Esophagus (tissue), 2 donors: ENCODE results near the gene SLC6A16. TPM values are rescaled to one million over a fixed set of nuclear protein-coding genes. Genes with fewer than 3 reads are reported as not detected.

Source experiments
- H3K27ac ChIP-seq, 2 donors: one replicate each; pipeline ENCODE4 v1.5.1; 2013; ENCODE audit warnings: low read depth in 2 of 2, mild to moderate bottlenecking in 2 of 2, inconsistent platforms in 1 of 2, low read length in 1 of 2, moderate library complexity in 1 of 2
- H3K27me3 ChIP-seq, 2 donors: one replicate each; pipeline ENCODE4 v1.6.1; 2013; ENCODE audit warnings: low read length in 2 of 2, control low read depth in 1 of 2, mild to moderate bottlenecking in 1 of 2; ENCODE audit not compliant: insufficient read depth in 2 of 2, control insufficient read depth in 1 of 2
- H3K36me3 ChIP-seq, 2 donors: one replicate each; pipeline ENCODE4 v1.6.1; 2013; ENCODE audit warnings: low read length in 1 of 2; ENCODE audit not compliant: control insufficient read depth in 2 of 2, insufficient read depth in 2 of 2
- H3K4me1 ChIP-seq, 2 donors: one replicate each; pipeline ENCODE4 v1.6.1; 2013; ENCODE audit warnings: low read length in 1 of 2; ENCODE audit not compliant: control insufficient read depth in 2 of 2, insufficient read depth in 2 of 2
- H3K4me3 ChIP-seq, 2 donors: one replicate each; pipeline ENCODE4 v1.5.1; 2013; ENCODE audit warnings: low read length in 2 of 2, mild to moderate bottlenecking in 2 of 2, low read depth in 1 of 2, moderate library complexity in 1 of 2
- H3K9me3 ChIP-seq, 2 donors: one replicate each; pipeline ENCODE4 v1.6.1; 2013; ENCODE audit warnings: mild to moderate bottlenecking in 2 of 2, low read depth in 1 of 2, low read length in 1 of 2, moderate library complexity in 1 of 2; ENCODE audit not compliant: control insufficient read depth in 2 of 2, insufficient read depth in 1 of 2
- WGBS, 2 donors: extraction: QIAGEN DNeasy Blood & Tissue Kit; methylation state at CpG; one replicate each; pipeline ENCODE4 v1.1.7; 2013; 5-methylcytosine and 5-hydroxymethylcytosine counted together
- polyA plus RNA-seq, 2 donors: library from polyadenylated mRNA; stranded (reverse); fragments of 200-250 nt; gene quantifications; one replicate each; pipeline ENCODE4 v1.2.3, GENCODE V29; 2013
- donor health status: healthy with polysubstance abuse.
- donor health status: Bipolar disorder and iron deficiency.

The SLC6A16 gene
- polyA plus RNA-seq, 2 donors = 0.79 to 1.2 TPM

GRCh38 chr19:49338691-49339300, 13.8 kb upstream of the SLC6A16 start:
- H3K27ac ChIP-seq = peak overlapping the region; percentile 62 to 80
- 12 to 25% methylated on average over 27 to 30 of the region's 30 CpGs for WGBS, 2 donors
- H3K4me3 ChIP-seq = peak overlapping the region; percentile 29 to 37
- no peaks in the 10 kb centered on the region for H3K9me3 ChIP-seq
- peaks cover 0 to 9% of the 10 kb centered on the region in 2 donors for H3K36me3 ChIP-seq
- H3K4me1 ChIP-seq = peaks cover 0 to 14% of the 10 kb centered on the region in 2 donors
- no peaks in the 10 kb centered on the region for H3K27me3 ChIP-seq

GRCh38 chr19:49338023-49338677, 13.2 kb upstream of the SLC6A16 start:
- H3K4me1 ChIP-seq = peaks cover 0 to 18% of the 10 kb centered on the region in 2 donors
- 30 to 39% methylated on average over 30 to 34 of the region's 34 CpGs for WGBS, 2 donors

GRCh38 chr19:49337267-49338022, 12.5 kb upstream of the SLC6A16 start:
- Histone ChIP-seq H3K4me3 (no peak overlapping the region), H3K9me3 (no peaks in the 10 kb centered on the region), H3K27ac (no peak overlapping the region), H3K4me1 (peaks cover 0 to 18% of the 10 kb centered on the region in 2 donors), H3K27me3 (no peaks in the 10 kb centered on the region), H3K36me3 (peaks cover 0 to 2% of the 10 kb centered on the region in 2 donors)
- WGBS, 2 donors = 72 to 85% methylated on average over 12 to 19 of the region's 19 CpGs

More at GRCh38 chr19:49338023-49338677, 13.2 kb upstream of the SLC6A16 start:
- Histone ChIP-seq H3K27me3 (no peaks in the 10 kb centered on the region), H3K4me3 (peak overlapping the region in 1 of 2 donors; percentile 17), H3K36me3 (peaks cover 0 to 8% of the 10 kb centered on the region in 2 donors), H3K27ac (no peak overlapping the region), H3K9me3 (no peaks in the 10 kb centered on the region)

- Histone ChIP-seq H3K4me3 (no peak overlapping the region), H3K27me3 (no peaks in the 10 kb centered on the region), H3K9me3 (no peaks in the 10 kb centered on the region), H3K36me3 (no peaks in the 10 kb centered on the region), H3K4me1 (peaks cover 0 to 18% of the 10 kb centered on the region in 2 donors), H3K27ac (no peak overlapping the region)
- WGBS, 2 donors = 81 to 90% methylated on average over 10 of the region's 10 CpGs
Measured at GRCh38 chr19:49336482-49337266, 11.7 kb upstream of the SLC6A16 start.

- peaks cover 0 to 18% of the 10 kb centered on the region in 2 donors for H3K4me1 ChIP-seq
- H3K36me3 ChIP-seq = no peaks in the 10 kb centered on the region
- peak overlapping the region in 1 of 2 donors; percentile 24 for H3K4me3 ChIP-seq
- H3K27ac ChIP-seq = no peak overlapping the region
- no peaks in the 10 kb centered on the region for H3K9me3 ChIP-seq
- WGBS, 2 donors = 81% methylated on average over 14 of the region's 14 CpGs
- H3K27me3 ChIP-seq = no peaks in the 10 kb centered on the region
Measured at GRCh38 chr19:49335784-49336481, 10.9 kb upstream of the SLC6A16 start.

GRCh38 chr19:49335071-49335783, 10.2 kb upstream of the SLC6A16 start, which contains the start of gene CD37:
Gene CD37, plus strand, starts transcription at chr19:49335406. Its CDS starts 135 bp downstream, at chr19:49335541.
- Histone ChIP-seq H3K4me1 (peaks cover 0 to 18% of the 10 kb centered on the region in 2 donors), H3K4me3 (peak within 1 kb of the TSS in 1 of 2 donors; percentile 24), H3K36me3 (no peaks in the 10 kb centered on the region), H3K27me3 (no peaks in the 10 kb centered on the region), H3K9me3 (no peaks in the 10 kb centered on the region), H3K27ac (peak within 1 kb of the TSS in 1 of 2 donors; percentile 2)
- WGBS, 2 donors = 73 to 74% methylated on average over 13 of the region's 13 CpGs

- H3K4me3 ChIP-seq = no peak overlapping the region
- peaks cover 0 to 11% of the 10 kb centered on the region in 2 donors for H3K4me1 ChIP-seq
- 36 to 55% methylated on average over 8 of the region's 8 CpGs for WGBS, 2 donors
- no peaks in the 10 kb centered on the region for H3K27me3 ChIP-seq
- H3K27ac ChIP-seq = peak overlapping the region in 1 of 2 donors; percentile 2
- H3K36me3 ChIP-seq = no peaks in the 10 kb centered on the region
- H3K9me3 ChIP-seq = no peaks in the 10 kb centered on the region
Measured at GRCh38 chr19:49333811-49334288, 8.9 kb upstream of the SLC6A16 start.

- WGBS, 2 donors = 69 to 72% methylated on average over 3 of the region's 3 CpGs
Measured at GRCh38 chr19:49333418-49333805, 8.4 kb upstream of the SLC6A16 start.

More at GRCh38 chr19:49333418-49333805, 8.4 kb upstream of the SLC6A16 start:
- Histone ChIP-seq H3K27ac (no peak overlapping the region), H3K4me3 (no peak overlapping the region), H3K4me1 (peaks cover 0 to 8% of the 10 kb centered on the region in 2 donors), H3K36me3 (no peaks in the 10 kb centered on the region), H3K27me3 (no peaks in the 10 kb centered on the region), H3K9me3 (no peaks in the 10 kb centered on the region)
